ENCODE data around the gene LYPD5. TPM values are rescaled to one million over a fixed set of nuclear protein-coding genes. Genes with fewer than 3 reads are reported as not detected.

LYPD5 gene
- total and polyA plus RNA-seq, 7 donors, result 0.60 to 10.6 (median 2.0) TPM

- DNase-seq, result no peak
- no peak overlapping the region for H3K27ac ChIP-seq
- peaks cover 25 to 63% (median 35%) of the 10 kb centered on the region in 4 donors for H3K36me3 ChIP-seq
- no peaks in the 10 kb centered on the region for H3K27me3 ChIP-seq
- intact Hi-C loops (cut with DNase I), result no loop called here
- no peak overlapping the region for H3K4me3 ChIP-seq
- 93 to 95% methylated on average over 7 of the region's 7 CpGs for WGBS, 2 donors
- H3K9me3 ChIP-seq, result no peaks in the 10 kb centered on the region
- TF ChIP-seq POLR2AphosphoS5 (IDR thresholded peaks at IDR 0.05) (no peak), POLR2A (IDR thresholded peaks at IDR 0.05) (no peak), EP300 (IDR thresholded peaks at IDR 0.05) (no peak), CTCF (IDR thresholded peaks at IDR 0.05) (no peak)
- peaks cover 0 to 30% (median 20%) of the 10 kb centered on the region in 4 donors for H3K4me1 ChIP-seq
Measured at GRCh38 chr19:43749152-43749551, 53.1 kb downstream of the LYPD5 start.

DNA sequence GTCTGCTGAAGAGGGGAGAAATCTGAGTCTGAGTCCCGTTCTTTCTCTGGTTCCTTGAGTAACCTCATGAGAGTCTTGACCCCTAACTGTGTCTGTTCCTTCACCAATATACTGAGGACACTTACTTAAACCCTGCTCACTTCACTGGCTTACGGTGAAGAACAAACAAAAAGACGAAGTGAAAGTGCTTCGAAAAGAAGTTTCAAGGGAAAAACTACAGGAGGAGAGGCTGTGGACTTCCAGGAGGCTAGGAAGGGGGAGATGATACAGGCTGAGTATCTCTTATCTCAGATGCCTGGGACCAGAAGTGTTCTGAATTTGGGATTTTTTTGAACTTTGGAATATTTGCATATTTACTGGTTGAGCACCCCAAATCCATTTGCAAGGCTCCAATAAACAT is 53.6 kb downstream of the LYPD5 start:
- TF ChIP-seq CTCF (IDR thresholded peaks at IDR 0.05), result no peak
- no peak for TF ChIP-seq POLR2AphosphoS5 (IDR thresholded peaks at IDR 0.05)
- no peak for TF ChIP-seq POLR2A (IDR thresholded peaks at IDR 0.05)
- TF ChIP-seq EP300 (IDR thresholded peaks at IDR 0.05), result no peak
- no peak overlapping the region for H3K4me3 ChIP-seq
- no peak overlapping the region for H3K27ac ChIP-seq
- DNase-seq, result no peak
- 84 to 87% methylated on average over 4 of the region's 4 CpGs for WGBS, 2 donors
- H3K9me3 ChIP-seq, result no peaks in the 10 kb centered on the region
- intact Hi-C loops (cut with DNase I), result no loop called here
- H3K36me3 ChIP-seq, result peaks cover 25 to 67% (median 35%) of the 10 kb centered on the region in 4 donors
- H3K4me1 ChIP-seq, result peaks cover 0 to 25% (median 16%) of the 10 kb centered on the region in 4 donors
- no peaks in the 10 kb centered on the region for H3K27me3 ChIP-seq

DNA sequence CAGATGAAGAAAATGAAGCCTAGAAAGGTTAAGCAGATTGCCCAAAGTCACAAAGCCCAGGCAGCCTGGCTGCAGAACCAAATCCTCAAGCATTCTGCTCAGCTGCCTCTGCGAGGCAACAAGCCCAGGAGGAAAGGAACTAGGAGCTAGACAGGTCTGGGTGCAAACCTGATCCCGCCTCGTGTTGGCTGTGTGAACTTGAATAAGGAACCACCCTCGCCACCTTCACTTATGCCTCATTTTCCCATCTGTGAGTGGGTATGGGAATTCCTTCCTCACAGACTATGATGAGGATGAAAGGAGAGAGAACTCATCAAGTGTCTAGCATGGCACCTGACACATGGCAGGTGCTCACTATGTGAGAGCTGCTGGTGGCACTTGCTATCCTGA is 54.0 kb downstream of the LYPD5 start:
- H3K4me3 ChIP-seq, result no peak overlapping the region
- H3K36me3 ChIP-seq, result peaks cover 25 to 71% (median 39%) of the 10 kb centered on the region in 4 donors
- TF ChIP-seq EP300 (IDR thresholded peaks at IDR 0.05), result no peak
- intact Hi-C loops (cut with DNase I), result no loop called here
- 88 to 92% methylated on average over 4 of the region's 4 CpGs for WGBS, 2 donors
- no peak for DNase-seq
- peaks cover 0 to 20% (median 11%) of the 10 kb centered on the region in 4 donors for H3K4me1 ChIP-seq
- H3K9me3 ChIP-seq, result no peaks in the 10 kb centered on the region
- no peaks in the 10 kb centered on the region for H3K27me3 ChIP-seq
- no peak overlapping the region for H3K27ac ChIP-seq

GRCh38 chr19:43747557-43748204 is 54.6 kb downstream of the LYPD5 start:
- WGBS, 2 donors, result 88 to 91% methylated on average over 16 of the region's 16 CpGs
- Histone ChIP-seq H3K27me3 (no peaks in the 10 kb centered on the region), H3K9me3 (no peaks in the 10 kb centered on the region), H3K4me1 (peaks cover 0 to 15% (median 6%) of the 10 kb centered on the region in 4 donors), H3K36me3 (peaks cover 25 to 76% (median 40%) of the 10 kb centered on the region in 4 donors), H3K4me3 (no peak overlapping the region), H3K27ac (no peak overlapping the region)
- no peak for DNase-seq
- TF ChIP-seq EP300 (IDR thresholded peaks at IDR 0.05) (no peak), POLR2AphosphoS5 (IDR thresholded peaks at IDR 0.05) (no peak), CTCF (IDR thresholded peaks at IDR 0.05) (no peak), POLR2A (IDR thresholded peaks at IDR 0.05) (no peak)
- intact Hi-C loops (cut with DNase I), result no loop called here

Other genes starting within 250 kb of the LYPD5 start
- 10 to 100 TPM; 15.1 to 31.8 (median 24.0) TPM for gene XRCC1, start 226.9 kb downstream of the LYPD5 start, total RNA-seq
- 10 to 100 TPM in 2 of 3 donors, 1 to 10 TPM in 1; 8.8 to 19.9 (median 10.2) TPM for gene XRCC1, start 226.9 kb downstream of the LYPD5 start, polyA plus RNA-seq
- 10 to 100 TPM in 3 of 4 donors, 1 to 10 TPM in 1; 6.6 to 21.0 (median 13.3) TPM for gene PINLYP, start 226.6 kb downstream of the LYPD5 start, total RNA-seq
- gene PINLYP, start 226.6 kb downstream of the LYPD5 start, polyA plus RNA-seq, result 10 to 100 TPM in 1 of 3 donors, 1 to 10 TPM in 2; 1.4 to 10.8 (median 3.7) TPM
- gene IRGQ, start 206.3 kb downstream of the LYPD5 start, total RNA-seq, result 10 to 100 TPM; 13.5 to 24.4 (median 18.8) TPM
- 1 to 10 TPM; 3.9 to 7.6 (median 4.2) TPM for gene IRGQ, start 206.3 kb downstream of the LYPD5 start, polyA plus RNA-seq
- 10 to 100 TPM; 12.1 to 23.3 (median 14.8) TPM for gene ZNF576, start 205.9 kb downstream of the LYPD5 start, total RNA-seq
- 10 to 100 TPM; 15.0 to 21.5 (median 19.8) TPM for gene ZNF576, start 205.9 kb downstream of the LYPD5 start, polyA plus RNA-seq
- 1 to 10 TPM in 1 of 4 donors, under 1 TPM in 2, not detected in 1; 0.27 to 1.1 (median 0.36) TPM for gene SRRM5, start 190.4 kb downstream of the LYPD5 start, total RNA-seq
- under 1 TPM in 1 of 3 donors, not detected in 2; 0.66 TPM for gene SRRM5, start 190.4 kb downstream of the LYPD5 start, polyA plus RNA-seq
- 10 to 100 TPM; 22.5 to 39.6 (median 35.6) TPM for gene ZNF428, start 182.8 kb downstream of the LYPD5 start, total RNA-seq
- 10 to 100 TPM; 18.0 to 40.2 (median 33.6) TPM for gene ZNF428, start 182.8 kb downstream of the LYPD5 start, polyA plus RNA-seq
- 10 to 100 TPM; 16.4 to 21.7 (median 19.7) TPM for gene CADM4, start 162.6 kb downstream of the LYPD5 start, total RNA-seq
- gene CADM4, start 162.6 kb downstream of the LYPD5 start, polyA plus RNA-seq, result 1 to 10 TPM in 2 of 3 donors, under 1 TPM in 1; 0.92 to 5.7 (median 1.2) TPM
- gene PLAUR, start 132.3 kb downstream of the LYPD5 start, total RNA-seq, result 10 to 100 TPM in 2 of 4 donors, 1 to 10 TPM in 2; 3.2 to 15.5 (median 9.8) TPM
- gene PLAUR, start 132.3 kb downstream of the LYPD5 start, polyA plus RNA-seq, result 10 to 100 TPM; 18.6 to 69.2 (median 53.9) TPM
- gene IRGC, start 86.4 kb downstream of the LYPD5 start, total RNA-seq, result not detected
- not detected for gene IRGC, start 86.4 kb downstream of the LYPD5 start, polyA plus RNA-seq
- gene SMG9, start 47.5 kb downstream of the LYPD5 start, total RNA-seq, result 10 to 100 TPM in 3 of 4 donors, 1 to 10 TPM in 1; 5.6 to 25.2 (median 13.8) TPM
- gene SMG9, start 47.5 kb downstream of the LYPD5 start, polyA plus RNA-seq, result 10 to 100 TPM in 1 of 3 donors, 1 to 10 TPM in 2; 6.2 to 36.5 (median 8.4) TPM
- 1 to 10 TPM in 3 of 4 donors, under 1 TPM in 1; 0.71 to 3.3 (median 1.9) TPM for gene KCNN4, start 21.5 kb downstream of the LYPD5 start, total RNA-seq
- 10 to 100 TPM in 1 of 3 donors, 1 to 10 TPM in 2; 3.7 to 48.7 (median 6.0) TPM for gene KCNN4, start 21.5 kb downstream of the LYPD5 start, polyA plus RNA-seq
- gene ZNF283, start 24.9 kb upstream of the LYPD5 start, total RNA-seq, result 10 to 100 TPM; 10.7 to 14.9 (median 12.4) TPM
- 1 to 10 TPM; 1.2 to 3.2 (median 2.1) TPM for gene ZNF283, start 24.9 kb upstream of the LYPD5 start, polyA plus RNA-seq
- 1 to 10 TPM; 3.0 to 4.1 (median 3.5) TPM for gene ZNF404, start 81.5 kb upstream of the LYPD5 start, total RNA-seq
- gene ZNF404, start 81.5 kb upstream of the LYPD5 start, polyA plus RNA-seq, result 1 to 10 TPM in 1 of 3 donors, under 1 TPM in 2; 0.60 to 2.6 (median 0.69) TPM
- gene ZNF45, start 132.8 kb upstream of the LYPD5 start, total RNA-seq, result 10 to 100 TPM in 3 of 4 donors, 1 to 10 TPM in 1; 5.5 to 18.2 (median 13.2) TPM
- gene ZNF45, start 132.8 kb upstream of the LYPD5 start, polyA plus RNA-seq, result 1 to 10 TPM; 2.4 to 6.4 (median 4.6) TPM
- gene ZNF221, start 148.8 kb upstream of the LYPD5 start, total RNA-seq, result 1 to 10 TPM; 2.9 to 6.8 (median 4.8) TPM
- 1 to 10 TPM in 1 of 3 donors, under 1 TPM in 1, not detected in 1; 0.60 to 1.7 TPM for gene ZNF221, start 148.8 kb upstream of the LYPD5 start, polyA plus RNA-seq
- 1 to 10 TPM; 5.5 to 8.2 (median 7.5) TPM for gene ZNF155, start 181.7 kb upstream of the LYPD5 start, total RNA-seq
- gene ZNF155, start 181.7 kb upstream of the LYPD5 start, polyA plus RNA-seq, result 1 to 10 TPM; 1.8 to 4.5 (median 2.3) TPM
- 10 to 100 TPM in 1 of 4 donors, 1 to 10 TPM in 3; 3.0 to 10.6 (median 5.1) TPM for gene ZNF230, start 200.5 kb upstream of the LYPD5 start, total RNA-seq
- 1 to 10 TPM; 1.2 to 2.0 (median 1.4) TPM for gene ZNF230, start 200.5 kb upstream of the LYPD5 start, polyA plus RNA-seq
- 1 to 10 TPM; 1.9 to 3.8 (median 2.4) TPM for gene ZNF222, start 222.9 kb upstream of the LYPD5 start, total RNA-seq
- 1 to 10 TPM in 2 of 3 donors, under 1 TPM in 1; 0.60 to 2.1 (median 1.6) TPM for gene ZNF222, start 222.9 kb upstream of the LYPD5 start, polyA plus RNA-seq
- 1 to 10 TPM; 2.5 to 5.0 (median 4.2) TPM for gene ZNF223, start 249.6 kb upstream of the LYPD5 start, total RNA-seq
- 1 to 10 TPM; 3.0 to 3.7 (median 3.1) TPM for gene ZNF223, start 249.6 kb upstream of the LYPD5 start, polyA plus RNA-seq

Data from sigmoid colon (tissue), 7 donors.